ENCODE results near the gene DNAJC30. TPM values are rescaled to one million over a fixed set of nuclear protein-coding genes. Genes with fewer than 3 reads are reported as not detected.

The DNAJC30 gene
- total and polyA plus RNA-seq, 4 donors, result 2.1 to 8.7 (median 4.8) TPM

DNA sequence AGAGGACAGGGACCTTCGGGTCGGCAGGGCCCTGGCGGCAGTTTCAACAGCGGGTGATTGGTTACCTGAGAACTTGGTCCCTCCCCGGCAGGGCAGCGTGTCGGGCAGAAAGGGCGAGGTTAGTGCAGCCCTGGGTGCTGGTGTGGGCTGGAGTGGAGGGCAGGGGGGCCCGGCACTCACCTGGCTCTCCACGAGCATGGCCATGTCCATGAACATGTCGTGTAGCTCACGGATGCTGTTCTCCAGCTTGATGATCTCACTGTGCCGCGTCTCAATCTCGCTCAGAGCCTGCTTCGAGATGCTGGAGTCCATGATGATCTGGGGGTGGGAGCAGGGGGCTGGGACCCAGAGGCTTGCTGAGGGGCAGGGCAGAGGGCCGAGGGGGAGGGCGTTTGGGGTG is 19.4 kb upstream of the DNAJC30 start (continued):
- TF ChIP-seq, protein P1, sequence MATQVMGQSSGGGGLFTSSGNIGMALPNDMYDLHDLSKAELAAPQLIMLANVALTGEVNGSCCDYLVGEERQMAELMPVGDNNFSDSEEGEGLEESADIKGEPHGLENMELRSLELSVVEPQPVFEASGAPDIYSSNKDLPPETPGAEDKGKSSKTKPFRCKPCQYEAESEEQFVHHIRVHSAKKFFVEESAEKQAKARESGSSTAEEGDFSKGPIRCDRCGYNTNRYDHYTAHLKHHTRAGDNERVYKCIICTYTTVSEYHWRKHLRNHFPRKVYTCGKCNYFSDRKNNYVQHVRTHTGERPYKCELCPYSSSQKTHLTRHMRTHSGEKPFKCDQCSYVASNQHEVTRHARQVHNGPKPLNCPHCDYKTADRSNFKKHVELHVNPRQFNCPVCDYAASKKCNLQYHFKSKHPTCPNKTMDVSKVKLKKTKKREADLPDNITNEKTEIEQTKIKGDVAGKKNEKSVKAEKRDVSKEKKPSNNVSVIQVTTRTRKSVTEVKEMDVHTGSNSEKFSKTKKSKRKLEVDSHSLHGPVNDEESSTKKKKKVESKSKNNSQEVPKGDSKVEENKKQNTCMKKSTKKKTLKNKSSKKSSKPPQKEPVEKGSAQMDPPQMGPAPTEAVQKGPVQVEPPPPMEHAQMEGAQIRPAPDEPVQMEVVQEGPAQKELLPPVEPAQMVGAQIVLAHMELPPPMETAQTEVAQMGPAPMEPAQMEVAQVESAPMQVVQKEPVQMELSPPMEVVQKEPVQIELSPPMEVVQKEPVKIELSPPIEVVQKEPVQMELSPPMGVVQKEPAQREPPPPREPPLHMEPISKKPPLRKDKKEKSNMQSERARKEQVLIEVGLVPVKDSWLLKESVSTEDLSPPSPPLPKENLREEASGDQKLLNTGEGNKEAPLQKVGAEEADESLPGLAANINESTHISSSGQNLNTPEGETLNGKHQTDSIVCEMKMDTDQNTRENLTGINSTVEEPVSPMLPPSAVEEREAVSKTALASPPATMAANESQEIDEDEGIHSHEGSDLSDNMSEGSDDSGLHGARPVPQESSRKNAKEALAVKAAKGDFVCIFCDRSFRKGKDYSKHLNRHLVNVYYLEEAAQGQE (IDR thresholded peaks at IDR 0.05), result no peak
- no peak for TF ChIP-seq FOXA2 (IDR thresholded peaks at IDR 0.05)

DNA sequence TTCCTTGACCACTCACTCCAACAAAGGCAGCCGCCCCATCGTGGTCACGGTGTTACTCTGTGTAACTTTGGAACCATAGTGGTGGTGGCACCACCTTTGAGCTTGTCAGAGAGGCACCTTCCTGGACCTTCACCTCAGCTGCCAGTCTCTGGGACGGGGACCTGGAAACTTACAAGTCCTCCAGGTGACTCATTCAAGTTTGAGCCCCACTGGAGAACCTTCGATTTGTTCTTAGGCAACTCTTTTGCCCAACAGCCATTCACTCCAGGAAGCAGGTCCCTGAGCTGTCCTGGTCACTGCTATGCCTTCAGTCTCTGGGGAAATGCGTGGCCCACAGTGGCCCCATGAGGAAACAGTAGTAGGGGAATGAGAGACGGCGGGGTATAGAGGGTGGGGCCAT is 19.0 kb upstream of the DNAJC30 start:
- TF ChIP-seq YY1 (IDR thresholded peaks at IDR 0.05), result no peak
- TF ChIP-seq TAF1 (conservative IDR thresholded peaks at IDR 0.05), result no peak
- no peak for TF ChIP-seq RAD21 (IDR thresholded peaks at IDR 0.05)
- TF ChIP-seq RXRA (IDR thresholded peaks at IDR 0.05), result no peak
- TF ChIP-seq JUND (IDR thresholded peaks at IDR 0.05), result no peak
- no peak for TF ChIP-seq FOXA2 (IDR thresholded peaks at IDR 0.05)
- TF ChIP-seq, protein P2, sequence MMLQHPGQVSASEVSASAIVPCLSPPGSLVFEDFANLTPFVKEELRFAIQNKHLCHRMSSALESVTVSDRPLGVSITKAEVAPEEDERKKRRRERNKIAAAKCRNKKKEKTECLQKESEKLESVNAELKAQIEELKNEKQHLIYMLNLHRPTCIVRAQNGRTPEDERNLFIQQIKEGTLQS (IDR thresholded peaks at IDR 0.05), result no peak
- TF ChIP-seq, protein P1 (IDR thresholded peaks at IDR 0.05), result no peak
- TF ChIP-seq, protein P3, sequence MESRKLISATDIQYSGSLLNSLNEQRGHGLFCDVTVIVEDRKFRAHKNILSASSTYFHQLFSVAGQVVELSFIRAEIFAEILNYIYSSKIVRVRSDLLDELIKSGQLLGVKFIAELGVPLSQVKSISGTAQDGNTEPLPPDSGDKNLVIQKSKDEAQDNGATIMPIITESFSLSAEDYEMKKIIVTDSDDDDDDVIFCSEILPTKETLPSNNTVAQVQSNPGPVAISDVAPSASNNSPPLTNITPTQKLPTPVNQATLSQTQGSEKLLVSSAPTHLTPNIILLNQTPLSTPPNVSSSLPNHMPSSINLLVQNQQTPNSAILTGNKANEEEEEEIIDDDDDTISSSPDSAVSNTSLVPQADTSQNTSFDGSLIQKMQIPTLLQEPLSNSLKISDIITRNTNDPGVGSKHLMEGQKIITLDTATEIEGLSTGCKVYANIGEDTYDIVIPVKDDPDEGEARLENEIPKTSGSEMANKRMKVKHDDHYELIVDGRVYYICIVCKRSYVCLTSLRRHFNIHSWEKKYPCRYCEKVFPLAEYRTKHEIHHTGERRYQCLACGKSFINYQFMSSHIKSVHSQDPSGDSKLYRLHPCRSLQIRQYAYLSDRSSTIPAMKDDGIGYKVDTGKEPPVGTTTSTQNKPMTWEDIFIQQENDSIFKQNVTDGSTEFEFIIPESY (IDR thresholded peaks at IDR 0.05), result no peak
- no peak for TF ChIP-seq GABPA (IDR thresholded peaks at IDR 0.05 in 1 of 2, conservative IDR thresholded peaks at IDR 0.05 in 1 of 2)
- TF ChIP-seq HNF4G (IDR thresholded peaks at IDR 0.05), result no peak
- TF ChIP-seq FOXA1 (IDR thresholded peaks at IDR 0.05), result no peak
- TF ChIP-seq SP1 (IDR thresholded peaks at IDR 0.05), result no peak
- TF ChIP-seq NR2F2 (IDR thresholded peaks at IDR 0.05), result no peak
- TF ChIP-seq, protein P4, sequence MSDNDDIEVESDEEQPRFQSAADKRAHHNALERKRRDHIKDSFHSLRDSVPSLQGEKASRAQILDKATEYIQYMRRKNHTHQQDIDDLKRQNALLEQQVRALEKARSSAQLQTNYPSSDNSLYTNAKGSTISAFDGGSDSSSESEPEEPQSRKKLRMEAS (IDR thresholded peaks at IDR 0.05), result no peak
- TF ChIP-seq EGR1 (IDR thresholded peaks at IDR 0.05; ENCODE audit: low read depth in 2 of 2), result no peak
- TF ChIP-seq HNF4A (conservative IDR thresholded peaks at IDR 0.05), result no peak
- TF ChIP-seq, protein P5, sequence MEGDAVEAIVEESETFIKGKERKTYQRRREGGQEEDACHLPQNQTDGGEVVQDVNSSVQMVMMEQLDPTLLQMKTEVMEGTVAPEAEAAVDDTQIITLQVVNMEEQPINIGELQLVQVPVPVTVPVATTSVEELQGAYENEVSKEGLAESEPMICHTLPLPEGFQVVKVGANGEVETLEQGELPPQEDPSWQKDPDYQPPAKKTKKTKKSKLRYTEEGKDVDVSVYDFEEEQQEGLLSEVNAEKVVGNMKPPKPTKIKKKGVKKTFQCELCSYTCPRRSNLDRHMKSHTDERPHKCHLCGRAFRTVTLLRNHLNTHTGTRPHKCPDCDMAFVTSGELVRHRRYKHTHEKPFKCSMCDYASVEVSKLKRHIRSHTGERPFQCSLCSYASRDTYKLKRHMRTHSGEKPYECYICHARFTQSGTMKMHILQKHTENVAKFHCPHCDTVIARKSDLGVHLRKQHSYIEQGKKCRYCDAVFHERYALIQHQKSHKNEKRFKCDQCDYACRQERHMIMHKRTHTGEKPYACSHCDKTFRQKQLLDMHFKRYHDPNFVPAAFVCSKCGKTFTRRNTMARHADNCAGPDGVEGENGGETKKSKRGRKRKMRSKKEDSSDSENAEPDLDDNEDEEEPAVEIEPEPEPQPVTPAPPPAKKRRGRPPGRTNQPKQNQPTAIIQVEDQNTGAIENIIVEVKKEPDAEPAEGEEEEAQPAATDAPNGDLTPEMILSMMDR (IDR thresholded peaks at IDR 0.05; ENCODE audit: low read depth, low read length, missing input control), result no peak
- WGBS, result 90% methylated on average over 8 of the region's 8 CpGs
- Histone ChIP-seq H3K9me3 (ENCODE audit: control insufficient read depth in 4 of 4, low read length in 3 of 4) (no peaks in the 10 kb centered on the region), H3K9ac (ENCODE audit: low read depth in 1 of 2, low read length in 2 of 2) (no peak overlapping the region), H3K27ac (ENCODE audit: low read depth in 1 of 2, low read length in 2 of 2) (no peak overlapping the region), H3K4me1 (ENCODE audit: control insufficient read depth in 4 of 4, insufficient read depth in 4 of 4, low read length in 3 of 4) (no peaks in the 10 kb centered on the region), H3K4me3 (ENCODE audit: low read depth in 1 of 3, low read length in 3 of 3) (no peak overlapping the region), H3K27me3 (ENCODE audit: control insufficient read depth in 4 of 4, insufficient read depth in 4 of 4, low read length in 3 of 4) (no peaks in the 10 kb centered on the region), H3K36me3 (ENCODE audit: control insufficient read depth in 4 of 4, insufficient read depth in 3 of 4, low read depth in 1 of 4, low read length in 3 of 4) (peaks cover 2 to 26% (median 6%) of the 10 kb centered on the region in 4 donors)
- no peak for DNase-seq (ENCODE audit: low spot score)

Measured in liver (tissue), 9 donors.